Endodermal cell (in vitro differentiated cells): ENCODE results near the gene AGR2. TPM values are rescaled to one million over a fixed set of nuclear protein-coding genes. Genes with fewer than 3 reads are reported as not detected.

Experiments
- DNase-seq: peaks from one replicate; pipeline ENCODE4 v3.0.0-alpha.2; 2017
- H3K27ac ChIP-seq: 2 replicates; pipeline ENCODE4 v1.5.1; 2013; ENCODE audit warnings: mild to moderate bottlenecking, low read depth, low read length, moderate library complexity
- H3K27me3 ChIP-seq: 2 replicates; pipeline ENCODE4 v1.6.1; 2013; ENCODE audit warnings: mild to moderate bottlenecking, low read length, moderate library complexity; ENCODE audit not compliant: insufficient read depth, control insufficient read depth, poor library complexity, severe bottlenecking
- H3K36me3 ChIP-seq: 2 replicates; pipeline ENCODE4 v1.7.0; 2013; ENCODE audit warnings: mild to moderate bottlenecking, low read length, moderate library complexity; ENCODE audit not compliant: control insufficient read depth, insufficient read depth
- H3K4me1 ChIP-seq: one replicate; pipeline ENCODE4 v1.7.0; 2013; ENCODE audit warnings: low read length; ENCODE audit not compliant: control insufficient read depth, insufficient read depth
- H3K4me3 ChIP-seq: 2 replicates; pipeline ENCODE4 v1.5.1; 2013; ENCODE audit warnings: mild to moderate bottlenecking, low read length, moderate library complexity
- H3K9ac ChIP-seq: 2 replicates; pipeline ENCODE4 v1.6.1; 2013; ENCODE audit warnings: mild to moderate bottlenecking, low read length, moderate library complexity; ENCODE audit not compliant: poor library complexity, severe bottlenecking; ENCODE audit errors: extremely low read depth
- H3K9me3 ChIP-seq: 2 replicates; pipeline ENCODE4 v1.6.1; 2013; ENCODE audit warnings: mild to moderate bottlenecking, low read length, moderate library complexity; ENCODE audit not compliant: control insufficient read depth
- H3K27ac Mint-ChIP-seq: 2 replicates; pipeline ENCODE4 v1.8.0; 2020; ENCODE audit warnings: mixed read lengths
- H3K27me3 Mint-ChIP-seq: 2 replicates; pipeline ENCODE4 v1.8.0; 2021; ENCODE audit warnings: mild to moderate bottlenecking, mixed read lengths; ENCODE audit not compliant: insufficient read depth
- H3K36me3 Mint-ChIP-seq: 2 replicates; pipeline ENCODE4 v1.8.0; 2020; ENCODE audit warnings: low read depth, mixed read lengths
- H3K4me1 Mint-ChIP-seq: 2 replicates; pipeline ENCODE4 v1.8.0; 2020; ENCODE audit warnings: mixed read lengths
- H3K4me3 Mint-ChIP-seq: 2 replicates; pipeline ENCODE4 v1.8.0; 2020; ENCODE audit warnings: mild to moderate bottlenecking, moderate library complexity, mixed read lengths
- H3K9me3 Mint-ChIP-seq: 2 replicates; pipeline ENCODE4 v1.8.0; 2020; ENCODE audit warnings: mild to moderate bottlenecking, mixed read lengths
- WGBS, 2 experiments: methylation state at CpG; one replicate each; pipeline versions ENCODE4 v1.1.5 to v1.1.7; 2013; ENCODE audit warnings: missing lambda C conversion rate in 2 of 2, mixed read lengths in 1 of 2; ENCODE audit not compliant: insufficient coverage in 1 of 2, insufficient read length in 1 of 2; 5-methylcytosine and 5-hydroxymethylcytosine counted together
- total RNA-seq, 2 donors: library from RNA; stranded (reverse); fragmentation: NEBNext Ultra II Directional in 1 of 2; extraction: Animal tissue kit (Norgen Biotek cat#: 25700) in 1 of 2; gene quantifications; 2 replicates in 1 of 2; 3 replicates in 1 of 2; pipeline ENCODE4 v1.2.1, GENCODE V29; 2021
- TF ChIP-seq, protein P1 (sequence below): fragments of 200-600 bp; sonication (generic); conservative IDR thresholded peaks from 2 replicates; pipeline ENCODE4 v1.5.0; 2021; ENCODE audit warnings: antibody characterized with exemption, mild to moderate bottlenecking

Gene AGR2
- total RNA-seq, 2 donors from 2014 or later = not detected

DNA sequence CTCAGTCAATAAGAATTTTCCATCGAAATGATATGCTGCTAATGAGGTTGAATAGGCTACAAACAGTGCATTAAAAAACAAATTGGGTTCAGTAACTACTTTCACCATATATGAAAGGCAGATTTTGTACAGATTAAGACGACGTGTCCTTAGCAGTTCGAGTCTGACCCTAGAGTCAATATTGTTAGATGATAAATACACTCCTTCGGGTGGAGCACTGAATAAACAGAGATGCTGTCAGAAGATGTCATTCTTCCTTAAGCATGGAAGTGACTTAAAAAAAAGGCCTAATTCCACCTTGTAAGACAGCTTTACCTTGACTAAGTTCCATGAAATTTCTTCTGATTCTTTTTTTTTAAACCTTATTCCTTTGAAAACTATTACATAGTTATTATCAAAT lies 5.8 kb upstream of the AGR2 start:
- H3K27ac ChIP-seq = no peak overlapping the region
- no peaks in the 10 kb centered on the region for H3K27me3 Mint-ChIP-seq
- H3K36me3 ChIP-seq = no peaks in the 10 kb centered on the region
- no peak for DNase-seq
- H3K9ac ChIP-seq = no peak overlapping the region
- H3K9me3 ChIP-seq = no peaks in the 10 kb centered on the region
- peaks cover 5% of the 10 kb centered on the region for H3K4me1 Mint-ChIP-seq
- no peaks in the 10 kb centered on the region for H3K4me1 ChIP-seq
- H3K27ac Mint-ChIP-seq = no peak overlapping the region
- no peak overlapping the region for H3K4me3 Mint-ChIP-seq
- no peaks in the 10 kb centered on the region for H3K27me3 ChIP-seq
- no peak overlapping the region for H3K4me3 ChIP-seq
- TF ChIP-seq, protein P1, sequence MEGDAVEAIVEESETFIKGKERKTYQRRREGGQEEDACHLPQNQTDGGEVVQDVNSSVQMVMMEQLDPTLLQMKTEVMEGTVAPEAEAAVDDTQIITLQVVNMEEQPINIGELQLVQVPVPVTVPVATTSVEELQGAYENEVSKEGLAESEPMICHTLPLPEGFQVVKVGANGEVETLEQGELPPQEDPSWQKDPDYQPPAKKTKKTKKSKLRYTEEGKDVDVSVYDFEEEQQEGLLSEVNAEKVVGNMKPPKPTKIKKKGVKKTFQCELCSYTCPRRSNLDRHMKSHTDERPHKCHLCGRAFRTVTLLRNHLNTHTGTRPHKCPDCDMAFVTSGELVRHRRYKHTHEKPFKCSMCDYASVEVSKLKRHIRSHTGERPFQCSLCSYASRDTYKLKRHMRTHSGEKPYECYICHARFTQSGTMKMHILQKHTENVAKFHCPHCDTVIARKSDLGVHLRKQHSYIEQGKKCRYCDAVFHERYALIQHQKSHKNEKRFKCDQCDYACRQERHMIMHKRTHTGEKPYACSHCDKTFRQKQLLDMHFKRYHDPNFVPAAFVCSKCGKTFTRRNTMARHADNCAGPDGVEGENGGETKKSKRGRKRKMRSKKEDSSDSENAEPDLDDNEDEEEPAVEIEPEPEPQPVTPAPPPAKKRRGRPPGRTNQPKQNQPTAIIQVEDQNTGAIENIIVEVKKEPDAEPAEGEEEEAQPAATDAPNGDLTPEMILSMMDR = no peak
- H3K36me3 Mint-ChIP-seq = no peaks in the 10 kb centered on the region
- H3K9me3 Mint-ChIP-seq = no peaks in the 10 kb centered on the region
- WGBS, 2 experiments = 89 to 90% methylated on average over 5 of the region's 5 CpGs

DNA sequence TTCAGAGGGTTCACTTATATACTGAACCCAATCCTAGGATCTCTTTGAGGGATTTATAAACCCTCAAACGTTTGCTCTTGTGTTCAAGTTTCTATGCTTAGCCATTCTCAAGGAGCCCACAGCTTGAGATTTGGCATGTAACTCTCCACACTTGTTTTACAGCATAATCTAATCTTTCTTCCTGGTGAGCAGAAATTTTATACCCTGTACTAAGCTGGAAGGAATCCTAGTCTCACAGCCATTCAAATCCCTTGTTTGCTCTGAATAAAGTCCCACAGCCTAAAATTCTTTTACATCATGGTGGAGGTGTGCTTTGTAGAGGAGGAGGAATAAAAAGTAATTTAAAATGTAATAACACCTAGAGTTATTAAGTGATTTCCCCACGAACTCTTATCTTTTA lies 5.3 kb upstream of the AGR2 start:
- Histone ChIP-seq H3K4me3 (no peak overlapping the region), H3K9me3 (no peaks in the 10 kb centered on the region), H3K36me3 (no peaks in the 10 kb centered on the region), H3K4me1 (no peaks in the 10 kb centered on the region), H3K27me3 (no peaks in the 10 kb centered on the region), H3K27ac (no peak overlapping the region), H3K9ac (no peak overlapping the region)
- H3K4me1 Mint-ChIP-seq = peaks cover 7% of the 10 kb centered on the region
- H3K27me3 Mint-ChIP-seq = no peaks in the 10 kb centered on the region
- TF ChIP-seq, protein P1 = no peak
- 86 to 94% methylated on average over 2 of the region's 2 CpGs for WGBS, 2 experiments
- no peak overlapping the region for H3K4me3 Mint-ChIP-seq
- no peaks in the 10 kb centered on the region for H3K9me3 Mint-ChIP-seq
- no peak overlapping the region for H3K27ac Mint-ChIP-seq
- no peaks in the 10 kb centered on the region for H3K36me3 Mint-ChIP-seq
- no peak for DNase-seq

DNA sequence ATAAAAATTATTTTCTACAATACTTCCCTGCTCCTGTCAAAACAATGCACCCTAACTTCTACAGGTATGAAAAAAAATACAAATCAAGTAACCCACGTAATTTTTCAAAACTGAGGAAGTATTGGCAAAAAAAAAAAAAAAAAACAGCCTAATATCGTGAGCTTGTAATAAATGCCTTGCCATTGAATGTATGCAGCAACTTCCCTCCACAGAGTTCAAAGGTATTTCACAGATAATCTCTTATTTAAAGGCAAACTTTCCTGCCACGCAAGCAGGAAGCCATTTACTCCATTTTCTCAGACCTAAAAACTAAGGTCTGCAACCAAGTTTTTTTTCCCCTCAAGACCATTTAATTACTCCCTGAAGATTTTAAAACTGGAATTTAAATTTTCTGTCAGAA lies 642 bp upstream of the AGR2 start:
- Histone ChIP-seq H3K27ac (no peak overlapping the region), H3K36me3 (no peaks in the 10 kb centered on the region), H3K9ac (no peak overlapping the region), H3K4me1 (no peaks in the 10 kb centered on the region), H3K4me3 (no peak overlapping the region), H3K9me3 (no peaks in the 10 kb centered on the region), H3K27me3 (no peaks in the 10 kb centered on the region)
- Mint-ChIP-seq H3K9me3 (no peaks in the 10 kb centered on the region), H3K4me3 (no peak overlapping the region), H3K27ac (no peak overlapping the region), H3K36me3 (no peaks in the 10 kb centered on the region), H3K4me1 (peaks cover 7% of the 10 kb centered on the region), H3K27me3 (no peaks in the 10 kb centered on the region)
- DNase-seq = no peak
- 89 to 95% methylated on average over 2 to 3 of the region's 3 CpGs for WGBS, 2 experiments
- TF ChIP-seq, protein P1 = no peak
